NCI-H510A treated with DMSO at 0.1 percent for 48 hours (cell line): ENCODE results near the gene LEFTY1.
"Not testable (repeated sequence)": the region's sequence is repeated elsewhere in the genome, so short reads cannot be mapped to it uniquely, and the experiment has no call there.

Experiments used
- DNase-seq: peaks from one replicate; lab custom pipeline; 2025; lab: John Stamatoyannopoulos, UW

LEFTY1 gene

GRCh38 chr1:225887554-225888288, 1.2 kb downstream of the LEFTY1 start:
- DNase-seq, result not testable (repeated sequence)

GRCh38 chr1:225887030-225887314, 2.0 kb downstream of the LEFTY1 start:
- DNase-seq, result no peak

GRCh38 chr1:225886159-225887029, 2.6 kb downstream of the LEFTY1 start:
- DNase-seq, result no peak

- DNase-seq, result no peak
Observed at GRCh38 chr1:225885336-225885735, 3.6 kb downstream of the LEFTY1 start.

- no peak for DNase-seq
Observed at GRCh38 chr1:225883616-225884265, 5.2 kb downstream of the LEFTY1 start.

GRCh38 chr1:225882694-225883615, 6.0 kb downstream of the LEFTY1 start:
- peak; percentile 18 for DNase-seq

GRCh38 chr1:225881959-225882693, 6.8 kb downstream of the LEFTY1 start, which contains the start of gene TMEM63A:
Gene TMEM63A, minus strand, starts transcription at chr1:225882380. Its CDS starts 4,800 bp downstream, at chr1:225877580.
- DNase-seq, result peak; percentile 40

GRCh38 chr1:225881081-225881958, 7.6 kb downstream of the LEFTY1 start:
- no peak for DNase-seq

- no peak for DNase-seq
Observed at GRCh38 chr1:225880636-225881035, 8.3 kb downstream of the LEFTY1 start.

GRCh38 chr1:225880222-225880588, 8.7 kb downstream of the LEFTY1 start:
- DNase-seq, result peak; percentile 43

- peak; percentile 84 for DNase-seq
Observed at GRCh38 chr1:225879521-225880221, 9.3 kb downstream of the LEFTY1 start.

- DNase-seq, result peak; percentile 19
Observed at GRCh38 chr1:225878282-225878681, 10.7 kb downstream of the LEFTY1 start.

GRCh38 chr1:225877580-225877979, 11.4 kb downstream of the LEFTY1 start:
- no peak for DNase-seq

GRCh38 chr1:225876900-225877510, 11.9 kb downstream of the LEFTY1 start:
- DNase-seq, result no peak

GRCh38 chr1:225875044-225875815, 13.7 kb downstream of the LEFTY1 start:
- DNase-seq, result peak; percentile 38

GRCh38 chr1:225874431-225874830, 14.5 kb downstream of the LEFTY1 start:
- no peak for DNase-seq

- no peak for DNase-seq
Observed at GRCh38 chr1:225873281-225873850, 15.6 kb downstream of the LEFTY1 start.

GRCh38 chr1:225872075-225872430, 16.9 kb downstream of the LEFTY1 start:
- DNase-seq, result no peak
